T47D (cell line): Measurements from ENCODE around the gene YWHAG.
A peak's percentile ranks its signal among the peaks of the same experiment; 100 is the strongest.
"Not testable (repeated sequence)": the region's sequence is repeated elsewhere in the genome, so short reads cannot be mapped to it uniquely, and the experiment has no call there.

Experiments used
- DNase-seq, 2 experiments: peaks; one replicate each; pipeline versions ENCODE4 v3.0.0 to v3.0.0-alpha.2; 2011 to 2012; ENCODE audit warnings: low read depth in 1 of 2, low spot score in 1 of 2
- JUND ChIP-seq: IDR thresholded peaks from 2 replicates; pipeline ENCODE4 v1.6.1; 2012; ENCODE audit warnings: low read depth
- in situ Hi-C: cut with HindIII; loops from 2 replicates; pipeline ENCODE4 v1.10.0; 2016; ENCODE audit warnings: low sequenced_read_pairs, low pct_unique_long_range_greater_than_20kb

YWHAG gene

DNA sequence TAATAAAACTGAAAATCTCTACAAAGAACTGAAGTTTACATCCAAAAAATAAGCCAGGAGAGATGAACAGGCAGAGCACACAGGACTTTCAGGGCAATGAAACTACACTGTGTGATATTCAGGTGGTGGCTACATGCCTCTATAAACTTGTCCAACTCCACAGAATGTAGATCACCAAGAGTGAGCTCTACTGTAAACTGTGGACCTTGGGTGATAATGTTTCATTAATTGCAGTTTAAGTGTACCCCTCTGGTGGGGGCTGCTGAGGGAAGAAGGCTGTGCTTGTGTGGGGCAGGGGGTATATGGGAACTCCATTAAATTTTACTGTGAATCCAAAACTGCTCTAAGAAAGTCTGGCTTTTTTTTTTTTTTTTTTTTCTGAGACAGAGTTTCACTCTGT is 22.7 kb downstream of the YWHAG start:
- TF ChIP-seq JUND, result no peak
- in situ Hi-C loops, result no loop called here
- no peak for DNase-seq

DNA sequence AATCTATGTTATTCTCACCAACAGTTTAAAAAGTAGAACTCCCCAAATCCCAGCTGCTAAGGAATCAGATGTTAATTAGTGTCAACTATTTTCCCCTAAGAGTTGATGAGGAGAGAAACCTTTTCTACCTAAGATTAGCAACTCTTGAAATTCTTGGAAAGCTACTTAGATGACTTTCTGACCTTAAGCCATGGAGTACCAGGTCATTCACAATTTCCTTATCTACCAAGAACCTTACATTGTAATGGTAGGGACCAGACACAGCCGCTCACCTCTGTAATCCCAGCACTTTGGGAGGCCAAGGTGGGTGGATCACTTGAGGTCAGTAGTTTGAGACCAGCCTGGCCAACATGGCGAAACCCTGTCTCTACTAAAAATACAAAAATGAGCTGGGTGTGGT is 23.4 kb downstream of the YWHAG start:
- in situ Hi-C loops, DNase-seq: not testable (repeated sequence)

DNA sequence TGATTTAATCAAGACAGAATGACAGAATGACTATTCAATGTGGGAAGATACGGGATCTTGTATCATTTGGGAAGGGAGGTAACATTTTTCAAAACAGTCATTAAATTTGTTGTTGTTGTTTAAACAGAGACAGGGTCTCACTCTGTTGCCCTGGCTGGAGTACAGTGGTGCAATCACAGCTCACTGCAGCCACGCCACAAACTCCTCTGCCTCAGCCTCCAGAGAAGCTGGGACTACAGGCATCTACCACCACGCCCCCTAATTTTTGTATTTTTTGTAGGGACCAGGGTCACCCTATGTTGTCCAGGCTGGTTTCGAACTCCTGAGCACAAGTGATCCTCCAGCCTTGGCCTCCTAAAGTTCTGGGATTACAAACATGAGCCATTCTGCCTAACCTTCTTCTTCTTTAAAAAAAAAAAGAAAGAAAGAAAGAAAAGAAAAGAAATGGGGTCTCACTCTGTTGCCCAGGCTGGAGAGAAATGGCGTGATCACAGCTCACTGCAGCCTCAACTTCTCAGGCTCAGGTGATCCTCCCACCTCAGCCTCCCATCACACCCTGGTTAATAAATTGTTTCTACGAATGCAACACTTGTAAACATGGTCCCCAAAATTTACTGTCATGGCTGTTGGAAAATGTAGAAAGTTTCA is 24.3 kb downstream of the YWHAG start:
- in situ Hi-C loops, result no loop called here
- DNase-seq, result no peak
- no peak for TF ChIP-seq JUND

DNA sequence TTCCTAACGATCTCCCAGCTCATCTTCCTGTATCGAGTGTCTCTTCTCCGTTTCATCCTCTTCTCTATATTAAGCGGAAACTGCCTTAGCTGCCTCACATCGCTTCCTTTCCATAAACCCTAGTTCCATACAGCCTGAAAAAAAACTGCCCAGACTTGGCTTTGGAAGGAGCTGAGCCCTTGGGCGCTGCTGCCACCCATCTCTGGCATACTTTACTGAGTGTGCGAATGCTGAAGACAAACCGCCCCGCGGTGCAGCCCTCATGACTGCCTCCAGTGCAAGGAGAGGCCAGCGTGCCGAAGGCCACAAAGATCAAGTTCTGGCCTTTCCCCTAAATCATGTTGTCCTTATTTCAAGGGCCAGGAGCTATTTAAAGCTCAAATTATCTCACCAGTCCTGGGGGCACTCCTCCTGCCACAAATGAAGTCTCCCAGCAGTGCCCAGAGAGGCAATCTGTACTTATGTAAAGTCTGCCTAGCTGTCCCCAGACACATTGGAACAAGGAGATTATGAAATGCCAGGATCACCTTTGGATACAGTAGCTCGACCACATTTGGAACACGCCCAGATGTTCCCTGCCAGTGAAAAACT is 25.2 kb downstream of the YWHAG start:
- in situ Hi-C loops, result no loop called here
- no peak for DNase-seq
- no peak for TF ChIP-seq JUND

DNA sequence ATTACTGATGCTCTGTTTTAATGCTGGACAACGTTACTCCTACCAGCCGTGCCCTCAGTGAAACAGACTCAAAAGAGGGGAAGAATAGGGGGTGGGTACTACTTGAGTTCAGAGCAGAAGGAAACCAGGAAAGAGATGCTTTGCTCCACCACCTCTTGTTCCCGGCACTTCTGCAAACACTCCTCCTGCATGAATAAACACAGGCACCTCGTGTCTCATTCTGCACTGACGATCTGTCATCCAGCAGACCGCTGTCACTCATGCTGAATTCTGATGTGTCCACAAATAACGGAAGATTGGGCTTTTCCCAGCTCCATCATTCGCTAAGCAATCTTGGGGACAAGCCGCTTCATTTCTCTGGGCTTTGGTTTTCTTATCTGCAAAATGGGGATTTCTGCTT is 26.7 kb downstream of the YWHAG start:
- TF ChIP-seq JUND, result no peak
- in situ Hi-C loops, result no loop called here
- DNase-seq, result peak in 1 of 2 experiments; percentile 26

DNA sequence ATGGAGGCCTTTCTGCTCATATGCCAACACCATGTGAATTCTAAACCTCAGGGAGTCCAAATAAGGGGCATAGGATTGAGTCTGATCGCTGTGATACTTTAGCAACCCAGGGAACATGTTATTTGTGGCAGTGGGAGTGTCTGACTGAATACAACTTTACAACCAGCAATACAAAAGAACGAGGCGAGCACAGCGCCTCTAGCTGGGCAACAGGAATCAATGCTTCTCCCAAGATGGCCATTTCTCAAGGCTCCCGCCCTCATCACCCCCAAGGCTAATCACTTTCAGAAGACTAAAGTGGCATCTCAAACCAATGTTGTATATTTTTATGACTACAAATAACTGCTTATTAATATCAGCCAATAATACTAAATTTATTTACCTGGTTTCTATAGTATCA is 28.1 kb downstream of the YWHAG start:
- no peak for TF ChIP-seq JUND
- no peak for DNase-seq
- in situ Hi-C loops, result no loop called here

DNA sequence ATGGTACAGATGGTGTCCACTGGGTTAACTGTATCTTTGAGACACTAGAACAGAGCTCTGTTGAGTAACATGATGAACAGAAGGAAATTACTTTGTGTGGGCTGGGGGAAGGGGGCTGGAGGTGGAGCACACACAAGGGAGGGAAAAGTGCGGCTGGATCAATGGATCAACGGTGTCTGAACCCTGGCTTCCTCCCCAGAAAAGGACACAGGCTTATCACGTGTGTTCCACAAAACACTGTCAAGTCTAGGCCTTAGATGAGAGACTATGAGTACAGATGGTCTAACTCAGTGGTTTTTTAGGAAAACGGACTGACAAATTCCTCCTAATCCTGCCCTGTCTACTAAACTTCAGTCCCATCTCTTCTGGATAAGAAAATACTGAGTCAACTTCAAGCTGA is 28.5 kb downstream of the YWHAG start:
- no peak for DNase-seq
- in situ Hi-C loops, result no loop called here
- no peak for TF ChIP-seq JUND

DNA sequence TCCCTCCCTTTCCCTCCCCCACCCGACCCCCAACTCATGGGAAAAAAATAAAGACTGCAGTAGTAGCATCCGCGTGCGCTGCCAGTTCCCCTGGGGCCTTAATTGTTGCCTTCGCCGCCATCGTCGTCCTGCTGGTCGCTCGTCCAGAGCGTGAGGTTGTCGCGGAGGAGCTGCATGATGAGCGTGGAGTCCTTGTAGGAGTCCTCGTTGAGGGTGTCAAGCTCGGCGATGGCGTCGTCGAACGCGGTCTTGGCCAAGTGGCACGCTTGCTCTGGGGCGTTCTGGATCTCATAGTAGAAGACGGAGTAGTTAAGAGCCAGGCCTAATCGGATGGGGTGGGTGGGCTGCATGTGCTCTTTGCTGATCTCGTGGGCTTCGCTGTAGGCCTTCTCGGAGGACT is 29.3 kb downstream of the YWHAG start:
- in situ Hi-C loops, result no loop called here

DNA sequence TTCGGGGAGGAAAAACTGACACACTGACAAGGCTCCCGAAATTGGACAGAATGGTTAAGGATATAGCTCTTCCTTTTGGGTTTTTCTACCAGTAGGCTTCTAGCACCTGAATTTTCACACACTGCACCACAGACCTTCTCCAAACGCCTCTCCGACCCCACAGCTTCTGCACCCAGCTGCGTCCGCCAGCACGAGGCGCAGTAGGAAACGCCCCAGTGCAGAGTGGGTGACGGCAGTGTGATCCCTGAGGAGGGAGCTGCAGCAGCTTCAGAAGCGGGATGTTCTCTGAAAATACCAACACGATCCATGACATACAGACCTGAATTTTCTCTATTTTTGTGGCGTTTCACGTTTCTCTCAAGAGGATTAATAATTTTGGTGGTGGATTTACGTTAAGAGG is 30.4 kb downstream of the YWHAG start:
- in situ Hi-C loops, result no loop called here
- no peak for TF ChIP-seq JUND

More for the DNA sequence above, 29.3 kb downstream of the YWHAG start:
- no peak for TF ChIP-seq JUND
- no peak for DNase-seq

DNA sequence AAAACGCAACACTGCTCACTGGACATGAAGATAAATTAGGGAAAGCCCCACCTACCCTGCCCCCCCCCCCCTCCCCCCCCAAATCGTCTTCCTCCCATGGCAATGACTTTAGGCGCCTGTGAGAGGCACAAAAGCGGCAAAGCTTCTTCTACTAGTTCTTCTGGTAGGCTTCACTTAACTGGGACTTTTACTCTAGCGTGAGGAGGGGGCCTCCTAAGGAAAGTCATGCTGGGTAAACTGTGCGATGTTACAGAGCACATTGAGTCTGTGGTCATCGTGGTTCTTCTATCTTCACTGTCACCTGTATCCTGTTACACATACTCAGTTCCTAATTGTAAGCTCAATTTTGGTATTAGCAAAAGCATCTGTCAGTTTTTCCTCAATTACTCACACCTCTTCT is 31.2 kb downstream of the YWHAG start:
- no peak for TF ChIP-seq JUND
- no peak for DNase-seq
- in situ Hi-C loops, result no loop called here

More for the DNA sequence above, 30.4 kb downstream of the YWHAG start:
- no peak for DNase-seq

DNA sequence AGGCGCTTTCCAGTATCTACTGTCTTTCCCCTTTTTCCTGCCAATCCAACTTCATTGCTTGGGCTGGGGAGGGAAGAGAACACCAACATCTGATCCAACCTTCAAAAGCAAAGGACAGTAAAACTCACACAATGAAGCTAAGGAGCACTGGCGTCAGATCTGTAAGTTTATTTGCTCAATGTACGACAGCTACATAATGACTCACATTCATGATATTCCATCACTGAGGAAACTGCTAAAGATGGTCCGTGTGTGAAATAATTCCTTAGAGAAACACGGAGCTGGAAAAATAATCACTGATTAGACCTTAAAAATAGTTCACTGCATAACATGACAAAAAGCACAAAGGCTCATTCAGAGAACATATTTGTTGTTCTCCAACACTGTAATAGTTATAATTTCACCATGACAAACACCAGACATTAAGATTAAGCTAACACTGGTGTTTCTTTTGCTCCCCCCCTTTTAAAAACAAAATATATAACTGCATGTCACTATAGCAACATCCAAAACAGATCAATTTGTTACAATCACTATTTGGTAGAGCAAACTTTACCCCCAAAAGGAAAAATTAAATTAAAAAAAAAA is 32.1 kb downstream of the YWHAG start:
- in situ Hi-C loops, result no loop called here
- TF ChIP-seq JUND, result no peak
- no peak for DNase-seq

DNA sequence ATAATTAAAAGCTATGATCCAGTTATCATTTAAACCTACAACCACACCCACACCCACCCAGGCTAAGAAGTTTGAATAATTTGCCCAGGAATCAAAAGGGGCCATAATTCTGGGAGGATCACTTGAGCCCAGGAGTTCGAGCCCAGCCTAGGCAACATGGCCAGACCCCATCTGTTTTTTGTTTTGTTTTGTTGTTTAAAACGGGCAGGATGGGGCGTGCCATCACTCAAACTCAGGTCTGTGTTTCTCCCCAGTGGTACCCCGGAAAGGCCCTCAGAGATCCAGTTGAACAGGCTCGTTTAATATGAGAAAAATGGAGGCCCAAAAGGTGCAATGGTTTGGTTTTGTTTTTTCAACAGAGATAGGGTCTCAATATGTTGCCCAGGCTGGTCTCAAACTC is 33.0 kb downstream of the YWHAG start:
- no peak for TF ChIP-seq JUND
- DNase-seq, result no peak
- in situ Hi-C loops, result no loop called here

DNA sequence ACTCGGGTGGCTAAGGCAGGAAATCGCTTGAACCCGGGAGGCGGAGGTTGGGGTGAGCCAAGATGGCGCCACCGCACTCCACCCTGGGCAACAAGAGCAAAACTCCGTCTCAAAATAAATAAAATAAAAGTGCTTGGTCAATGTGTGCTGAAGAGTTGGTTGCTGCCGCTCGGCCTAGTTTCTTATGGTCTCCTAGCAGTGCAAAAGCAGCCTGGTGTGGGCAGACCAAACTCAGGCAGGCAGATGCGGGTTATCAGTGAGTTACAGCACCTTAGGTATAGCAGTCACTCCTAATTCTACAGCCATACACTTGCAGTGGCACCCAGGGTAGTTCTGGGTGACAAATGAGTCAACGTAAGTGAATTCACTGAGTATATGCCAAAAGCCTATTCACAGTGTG is 33.7 kb downstream of the YWHAG start:
- no peak for DNase-seq
- in situ Hi-C loops, result no loop called here
- no peak for TF ChIP-seq JUND
